NOMO-1 treated with dmso at 0.1 percent for 144 hours (cell line): ENCODE measurements around the gene UBQLN1.
"Not testable (repeated sequence)": the region's sequence is repeated elsewhere in the genome, so short reads cannot be mapped to it uniquely, and the experiment has no call there.

ENCODE experiments used
- DNase-seq: peaks from one replicate; lab custom pipeline; 2025; ENCODE audit not compliant: unreplicated experiment; lab: John Stamatoyannopoulos, UW

The UBQLN1 gene

GRCh38 chr9:83636813-83637212 is 70.9 kb downstream of the UBQLN1 start:
- no peak for DNase-seq

DNA sequence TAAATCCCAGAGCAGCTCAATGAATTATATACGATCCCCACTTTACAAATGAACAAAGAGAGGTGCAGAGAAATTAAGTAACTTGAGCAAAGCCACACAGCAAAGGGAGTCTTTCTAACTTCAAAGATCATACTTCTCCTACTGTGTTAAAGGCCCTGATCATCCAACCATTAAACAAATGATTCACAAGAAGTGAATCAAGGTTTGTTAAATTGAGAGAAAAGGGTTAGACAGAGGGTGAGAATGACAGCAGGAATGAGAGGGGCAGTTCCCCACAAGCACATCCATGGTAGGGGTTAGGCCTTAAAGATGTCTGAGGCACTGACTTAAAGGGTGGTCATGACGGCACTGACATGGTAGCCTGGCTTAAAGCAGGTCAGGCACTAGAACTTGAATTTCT is 74.1 kb downstream of the UBQLN1 start:
- DNase-seq = no peak

DNA sequence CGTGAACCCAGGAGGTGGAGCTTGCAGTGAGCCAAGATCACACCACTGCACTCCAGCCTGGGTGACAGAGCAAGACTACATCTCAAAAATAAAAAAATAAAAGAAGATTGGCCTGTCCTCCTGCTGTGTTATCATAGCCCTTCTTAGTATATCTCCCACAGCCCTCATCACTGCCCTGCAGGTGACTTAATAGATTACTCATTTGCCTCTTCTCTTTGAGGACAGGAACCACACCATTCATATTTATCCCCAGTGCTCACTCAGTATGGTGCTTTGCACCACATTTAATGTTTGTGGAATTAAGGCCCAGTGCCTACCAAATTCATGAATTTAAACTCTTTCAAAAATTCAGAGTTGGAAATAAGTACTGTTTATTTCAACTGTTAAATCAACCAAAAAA is 74.5 kb downstream of the UBQLN1 start:
- no peak for DNase-seq

GRCh38 chr9:83630938-83631457 is 76.8 kb downstream of the UBQLN1 start:
- no peak for DNase-seq

GRCh38 chr9:83629433-83630104 is 78.2 kb downstream of the UBQLN1 start:
- DNase-seq = no peak

GRCh38 chr9:83628540-83628939 is 79.2 kb downstream of the UBQLN1 start:
- no peak for DNase-seq

GRCh38 chr9:83625178-83625577 is 82.6 kb downstream of the UBQLN1 start:
- no peak for DNase-seq

DNA sequence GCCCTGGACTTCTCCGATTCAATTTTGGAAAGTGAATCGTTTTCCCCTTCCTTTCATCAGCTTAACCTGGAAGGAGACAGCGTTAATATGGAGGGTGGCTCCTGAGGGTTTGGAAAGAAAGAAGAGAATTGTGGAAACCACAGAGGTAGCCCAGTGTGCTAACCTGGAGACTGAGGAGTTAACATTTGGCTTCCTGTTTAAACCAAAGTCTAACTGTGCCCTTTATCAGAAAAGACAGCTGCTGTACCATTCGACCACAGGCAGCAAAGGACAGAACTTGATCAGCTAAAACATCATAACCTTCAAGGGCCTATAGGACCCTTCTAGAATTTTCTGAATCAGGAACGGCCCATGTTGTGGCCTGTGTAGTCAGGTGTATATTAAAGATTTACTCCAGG is 84.1 kb downstream of the UBQLN1 start:
- DNase-seq = no peak

DNA sequence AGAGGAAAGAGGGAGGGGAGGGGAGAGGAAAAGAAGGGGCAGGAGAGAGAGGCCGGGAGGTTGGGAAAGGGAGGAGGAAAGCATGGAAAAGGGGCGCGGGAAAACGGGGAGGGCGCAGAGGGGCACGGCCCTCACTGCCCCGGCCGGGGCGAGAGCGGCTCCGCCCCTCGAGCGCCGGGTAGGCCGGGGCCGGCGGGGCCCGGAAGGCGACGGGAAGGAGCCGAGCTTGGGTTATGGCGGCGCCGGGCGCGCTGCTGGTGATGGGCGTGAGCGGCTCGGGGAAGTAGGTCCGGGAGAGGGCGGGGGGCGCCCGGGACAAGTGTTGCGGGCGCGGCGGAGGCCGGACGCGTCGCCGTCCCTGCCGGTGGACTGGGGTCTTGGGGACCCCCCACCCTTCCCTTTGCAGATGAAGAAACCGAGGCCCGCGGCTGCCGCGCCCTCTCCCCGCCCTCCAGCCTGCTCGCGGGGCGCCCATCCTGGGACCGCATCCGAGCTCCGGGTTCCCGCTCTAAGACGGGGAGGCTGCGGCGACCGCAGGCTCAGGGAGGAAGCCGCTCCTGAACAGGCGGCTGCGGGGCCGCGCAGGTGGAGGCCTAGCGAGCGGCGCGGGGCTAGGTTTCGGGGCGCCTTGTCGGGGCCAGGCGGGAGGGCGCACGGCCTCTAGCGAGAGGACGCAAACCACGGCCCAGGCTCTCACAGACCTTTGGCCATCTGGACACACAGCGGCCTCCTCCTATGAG is 84.6 kb downstream of the UBQLN1 start, which contains the start of gene IDNK:
Gene IDNK (plus strand): TSS at position 205 of the 740 bp plus-strand sequence. CDS start 29 bp downstream, at position 234.
- DNase-seq = peak; percentile 15

DNA sequence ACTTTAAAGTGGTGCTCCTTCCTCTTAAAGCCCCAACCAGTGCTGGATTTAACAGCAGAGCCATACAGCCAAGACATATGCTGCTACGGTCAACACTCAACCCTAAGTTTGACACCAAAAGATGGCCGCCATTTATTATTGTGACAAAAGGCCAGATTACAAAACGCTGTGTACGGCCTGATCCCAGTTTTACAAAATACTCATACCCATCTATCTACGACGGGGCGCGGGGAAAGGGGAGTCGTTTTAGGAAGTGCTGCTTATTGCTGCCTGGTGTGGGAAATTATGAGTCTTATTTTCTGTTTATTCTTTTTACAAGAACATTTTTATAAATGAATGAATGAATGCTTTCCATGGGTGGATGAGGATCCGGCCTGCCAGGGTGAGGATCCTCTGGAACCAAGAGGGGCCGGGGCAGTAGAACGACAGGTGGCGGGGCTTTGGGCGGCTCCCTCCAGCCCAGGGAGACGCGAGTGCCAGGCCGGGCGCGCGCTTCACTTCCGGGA is 85.3 kb downstream of the UBQLN1 start:
- DNase-seq = no peak

DNA sequence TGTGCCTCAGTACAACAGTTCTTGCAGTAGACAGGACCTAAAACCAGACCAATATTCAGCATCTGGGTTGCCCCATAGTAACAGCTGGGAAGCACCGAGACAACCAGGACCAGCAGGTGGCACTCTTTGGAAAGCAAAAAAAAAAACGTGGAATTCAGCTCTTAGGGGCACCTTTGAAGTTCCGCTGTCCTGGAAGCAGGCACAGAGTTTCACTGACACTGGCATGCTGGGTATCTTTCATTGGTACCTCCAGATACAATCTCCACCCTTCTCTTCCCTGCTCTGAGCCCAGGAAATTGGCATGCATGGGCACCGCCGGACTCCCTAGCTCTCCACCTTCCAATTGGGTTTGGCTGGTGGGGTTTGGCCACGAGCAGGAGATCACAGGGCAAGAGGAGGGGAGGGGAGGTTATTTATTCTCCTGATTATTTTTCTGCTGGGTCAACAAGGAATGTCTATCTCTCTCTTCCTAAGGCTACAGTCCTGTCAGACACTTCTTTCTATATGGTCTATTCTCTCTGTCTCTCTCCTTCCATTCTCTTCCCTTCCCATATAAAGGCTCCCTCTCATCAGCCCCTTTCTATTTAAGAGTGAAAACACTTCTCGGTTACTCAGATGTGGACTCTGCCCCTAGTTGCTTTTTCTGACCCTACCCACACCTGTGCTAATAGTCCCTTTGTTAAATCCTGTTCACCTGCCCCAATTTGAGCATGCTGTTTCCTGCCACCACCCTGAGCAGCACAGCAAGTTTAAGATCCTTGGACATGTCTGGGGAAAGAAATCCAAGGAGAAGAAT is 86.7 kb downstream of the UBQLN1 start:
- DNase-seq = no peak

GRCh38 chr9:83617299-83617698 is 90.5 kb downstream of the UBQLN1 start:
- no peak for DNase-seq

DNA sequence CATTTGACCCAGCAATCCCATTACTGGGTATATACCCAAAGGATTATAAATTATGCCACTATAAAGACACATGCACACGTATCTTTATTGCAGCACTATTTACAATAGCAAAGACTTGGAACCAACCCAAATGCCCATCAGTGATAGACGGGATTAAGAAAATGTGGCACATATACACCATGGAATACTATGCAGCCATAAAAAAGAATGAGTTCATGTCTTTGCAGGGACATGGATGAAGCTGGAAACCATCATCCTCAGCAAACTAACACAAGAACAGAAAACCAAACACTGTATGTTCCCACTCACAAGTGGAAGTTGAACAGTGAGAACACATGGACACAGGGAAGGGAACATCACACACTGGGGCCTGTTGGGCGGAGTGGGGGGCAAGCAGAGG is 94.5 kb downstream of the UBQLN1 start:
- DNase-seq = not testable (repeated sequence)
